ENCODE results near the gene SAYSD1. TPM values are rescaled to one million over a fixed set of nuclear protein-coding genes. Genes with fewer than 3 reads are reported as not detected.
A peak's percentile ranks its signal among the peaks of the same experiment; 100 is the strongest.
"Not testable (repeated sequence)": the region's sequence is repeated elsewhere in the genome, so short reads cannot be mapped to it uniquely, and the experiment has no call there.

SAYSD1 gene
- total and polyA plus RNA-seq, 11 donors: 6.5 to 14.6 (median 9.6) TPM

- peaks cover 0 to 8% (median 0%) of the 10 kb centered on the region in 12 donors for H3K4me1 ChIP-seq
- ATAC-seq (no peak), DNase-seq (no peak)
- H3K27ac ChIP-seq: peak overlapping the region in 1 of 12 donors; percentile 12
- WGBS, 4 donors: 83 to 94% (median 90%) methylated on average over 1 of the region's 1 CpG
- TF ChIP-seq CTCF (IDR thresholded peaks at IDR 0.05): no peak
- no peak for TF ChIP-seq POLR2A (IDR thresholded peaks at IDR 0.05)
- no peaks in the 10 kb centered on the region for H3K36me3 ChIP-seq
- intact Hi-C loops (cut with DNase I): no loop called here
- H3K27me3 ChIP-seq: peaks cover 0 to 22% (median 7%) of the 10 kb centered on the region in 9 donors
- H3K4me3 ChIP-seq: no peak overlapping the region
- H3K9me3 ChIP-seq: no peaks in the 10 kb centered on the region
These were observed 29.6 kb upstream of the SAYSD1 start for GRCh38 chr6:39144481-39145173.

- DNase-seq: no peak
- 46 to 76% (median 64%) methylated on average over 13 of the region's 13 CpGs for WGBS, 4 donors
- TF ChIP-seq POLR2A (IDR thresholded peaks at IDR 0.05) (no peak), CTCF (IDR thresholded peaks at IDR 0.05) (no peak)
These were observed 28.4 kb upstream of the SAYSD1 start for GRCh38 chr6:39143238-39143930.

GRCh38 chr6:39140556-39141167, 25.7 kb upstream of the SAYSD1 start:
- peak in 3 of 4 donors; percentile 74 to 94 (median 86) for ATAC-seq
- DNase-seq: peak in 3 of 5 donors; percentile 36 to 54 (median 54)
- Histone ChIP-seq H3K27me3 (peaks cover 0 to 4% (median 0%) of the 10 kb centered on the region in 9 donors), H3K36me3 (no peaks in the 10 kb centered on the region), H3K9me3 (peaks cover 0 to 20% (median 11%) of the 10 kb centered on the region in 12 donors), H3K27ac (peak overlapping the region in 5 of 12 donors; percentile 13 to 66 (median 49)), H3K4me1 (peaks cover 0 to 8% (median 0%) of the 10 kb centered on the region in 12 donors), H3K4me3 (no peak overlapping the region)
- intact Hi-C loops (cut with DNase I): no loop called here
- TF ChIP-seq CTCF (IDR thresholded peaks at IDR 0.05): no peak
- TF ChIP-seq POLR2A (IDR thresholded peaks at IDR 0.05): no peak
- 47 to 56% (median 51%) methylated on average over 7 of the region's 7 CpGs for whole genome bisulfite sequencing, 4 donors

More at GRCh38 chr6:39143238-39143930, 28.4 kb upstream of the SAYSD1 start:
- Histone ChIP-seq H3K27ac (peak overlapping the region in 4 of 12 donors; percentile 16 to 44 (median 32)), H3K27me3 (peaks cover 0 to 16% (median 5%) of the 10 kb centered on the region in 9 donors), H3K4me3 (peak overlapping the region in 1 of 12 donors; percentile 0), H3K4me1 (peaks cover 0 to 8% (median 0%) of the 10 kb centered on the region in 12 donors), H3K36me3 (no peaks in the 10 kb centered on the region), H3K9me3 (peaks cover 0 to 11% (median 5%) of the 10 kb centered on the region in 12 donors)
- intact Hi-C loops (cut with DNase I): no loop called here
- ATAC-seq: no peak

GRCh38 chr6:39137245-39137644, 22.3 kb upstream of the SAYSD1 start:
- Histone ChIP-seq H3K9me3 (peaks cover 0 to 20% (median 11%) of the 10 kb centered on the region in 12 donors), H3K27me3 (peaks cover 0 to 4% (median 0%) of the 10 kb centered on the region in 9 donors), H3K4me1 (peaks cover 0 to 5% (median 0%) of the 10 kb centered on the region in 12 donors), H3K4me3 (no peak overlapping the region), H3K27ac (no peak overlapping the region), H3K36me3 (no peaks in the 10 kb centered on the region)
- intact Hi-C loops (cut with DNase I): no loop called here
- WGBS, 4 donors: 11 to 31% (median 17%) methylated on average over 2 of the region's 2 CpGs
- DNase-seq: peak in 3 of 5 donors; percentile 18 to 25 (median 23)
- ATAC-seq: peak in 1 of 4 donors; percentile 49
- TF ChIP-seq POLR2A (IDR thresholded peaks at IDR 0.05) (no peak), CTCF (IDR thresholded peaks at IDR 0.05) (no peak)

- ATAC-seq: not testable (repeated sequence)
These were observed 21.2 kb upstream of the SAYSD1 start for GRCh38 chr6:39136207-39136606.

GRCh38 chr6:39134761-39135160, 19.8 kb upstream of the SAYSD1 start:
- not testable (repeated sequence) for H3K27ac ChIP-seq, H3K27me3 ChIP-seq
- WGBS, 4 donors: 21 to 35% (median 29%) methylated on average over 3 of the region's 3 CpGs

More at GRCh38 chr6:39136207-39136606, 21.2 kb upstream of the SAYSD1 start:
- H3K27me3 ChIP-seq; DNase-seq; H3K4me3 ChIP-seq; H3K36me3 ChIP-seq; H3K4me1 ChIP-seq; intact Hi-C loops (cut with DNase I); H3K27ac ChIP-seq: not testable (repeated sequence)
- peaks cover 0 to 20% (median 11%) of the 10 kb centered on the region in 12 donors for H3K9me3 ChIP-seq
- WGBS, 4 donors: 71 to 73% (median 72%) methylated on average over 7 of the region's 7 CpGs

More at GRCh38 chr6:39134761-39135160, 19.8 kb upstream of the SAYSD1 start:
- ATAC-seq; intact Hi-C loops (cut with DNase I); H3K4me1 ChIP-seq; H3K36me3 ChIP-seq; H3K4me3 ChIP-seq; DNase-seq: not testable (repeated sequence)
- H3K9me3 ChIP-seq: peaks cover 0 to 20% (median 11%) of the 10 kb centered on the region in 12 donors
